Posterior cingulate gyrus (tissue), 11 donors: Measurements from ENCODE around the gene MAT1A.
"Not testable (repeated sequence)": the region's sequence is repeated elsewhere in the genome, so short reads cannot be mapped to it uniquely, and the experiment has no call there.

Source experiments
- DNase-seq, 10 donors: peaks; one replicate each; pipeline versions ENCODE4 v3.0.0 to v3.0.0-alpha.2; 2020 to 2021; ENCODE audit warnings: mixed read lengths in 3 of 10
- intact Hi-C: fragments of 100-400 bp; cut with DNase I; formaldehyde crosslinking; loops from one replicate; pipeline ENCODE4 v1.15.1; 2023

MAT1A gene

GRCh38 chr10:80289451-80290287 lies at the start of gene MAT1A:
Gene MAT1A (minus strand): TSS chr10:80289658. CDS start chr10:80289423, 235 bp downstream.
- intact Hi-C loops, result no loop called here
- no peak for DNase-seq

GRCh38 chr10:80333983-80334382 lies 44.5 kb upstream of the MAT1A start:
- no peak for DNase-seq
- intact Hi-C loops, result no loop called here

- DNase-seq, result no peak
- intact Hi-C loops, result no loop called here
Observed at GRCh38 chr10:80324891-80325364, 35.5 kb upstream of the MAT1A start.

GRCh38 chr10:80324086-80324485 lies 34.6 kb upstream of the MAT1A start:
- intact Hi-C loops, result no loop called here
- DNase-seq, result no peak

- DNase-seq, result no peak
- intact Hi-C loops, result no loop called here
Observed at GRCh38 chr10:80323311-80323710, 33.9 kb upstream of the MAT1A start.

GRCh38 chr10:80322711-80323110 lies 33.3 kb upstream of the MAT1A start:
- intact Hi-C loops, result no loop called here
- DNase-seq, result no peak

- intact Hi-C loops, result no loop called here
- DNase-seq, result no peak
Observed at GRCh38 chr10:80322158-80322557, 32.7 kb upstream of the MAT1A start.

- DNase-seq, result no peak
- intact Hi-C loops, result no loop called here
Observed at GRCh38 chr10:80321183-80321582, 31.7 kb upstream of the MAT1A start.

- no peak for DNase-seq
- intact Hi-C loops, result no loop called here
Observed at GRCh38 chr10:80320377-80320776, 30.9 kb upstream of the MAT1A start.

GRCh38 chr10:80319725-80320290 lies 30.4 kb upstream of the MAT1A start:
- intact Hi-C loops, result no loop called here
- DNase-seq, result no peak

GRCh38 chr10:80319318-80319717 lies 29.9 kb upstream of the MAT1A start:
- no peak for DNase-seq
- intact Hi-C loops, result no loop called here

- no peak for DNase-seq
- intact Hi-C loops, result no loop called here
Observed at GRCh38 chr10:80318742-80319141, 29.3 kb upstream of the MAT1A start.

- intact Hi-C loops, result no loop called here
Observed at GRCh38 chr10:80315391-80315790, 25.9 kb upstream of the MAT1A start.

GRCh38 chr10:80313523-80313922 lies 24.1 kb upstream of the MAT1A start:
- no peak for DNase-seq
- intact Hi-C loops, result no loop called here

More at GRCh38 chr10:80315391-80315790, 25.9 kb upstream of the MAT1A start:
- peak in 2 of 10 donors; percentile 46 to 75 for DNase-seq

GRCh38 chr10:80305989-80306388 lies 16.5 kb upstream of the MAT1A start:
- intact Hi-C loops, DNase-seq: not testable (repeated sequence)

GRCh38 chr10:80296942-80297341 lies 7.5 kb upstream of the MAT1A start:
- intact Hi-C loops, result no loop called here

GRCh38 chr10:80292607-80293239 lies 3.3 kb upstream of the MAT1A start:
- no peak for DNase-seq
- intact Hi-C loops, result no loop called here

More at GRCh38 chr10:80296942-80297341, 7.5 kb upstream of the MAT1A start:
- no peak for DNase-seq

- DNase-seq, result no peak
- intact Hi-C loops, result no loop called here
Observed at GRCh38 chr10:80290474-80291220, 1.2 kb upstream of the MAT1A start.

- intact Hi-C loops, result no loop called here
Observed at GRCh38 chr10:80288849-80289248, 609 bp downstream of the MAT1A start.

GRCh38 chr10:80284522-80284921 lies 4.9 kb downstream of the MAT1A start:
- intact Hi-C loops, result no loop called here
- DNase-seq, result no peak

More at GRCh38 chr10:80288849-80289248, 609 bp downstream of the MAT1A start:
- DNase-seq, result no peak
